HL-60 (cell line): Measurements from ENCODE around the gene TLR8.

Source experiments
- GABPA ChIP-seq: IDR thresholded peaks from 2 replicates; pipeline ENCODE4 v1.6.1; 2012; ENCODE audit warnings: low read depth
- POLR2AphosphoS5 ChIP-seq: IDR thresholded peaks from 2 replicates; pipeline ENCODE4 v1.6.1; 2012; ENCODE audit warnings: low read depth
- SPI1 ChIP-seq: IDR thresholded peaks from 2 replicates; pipeline ENCODE4 v1.6.1; 2012; ENCODE audit warnings: low read depth, mild to moderate bottlenecking, borderline replicate concordance
- TF ChIP-seq, protein P1 (sequence below): IDR thresholded peaks from one replicate; pipeline ENCODE4 v1.5.1; 2011; ENCODE audit warnings: low read length, control low read depth, inconsistent platforms; ENCODE audit not compliant: insufficient read depth
- TF ChIP-seq, protein P2 (sequence below): IDR thresholded peaks from 2 replicates; pipeline ENCODE4 v1.6.1; 2012; ENCODE audit warnings: low read depth; ENCODE audit not compliant: insufficient replicate concordance

DNA sequence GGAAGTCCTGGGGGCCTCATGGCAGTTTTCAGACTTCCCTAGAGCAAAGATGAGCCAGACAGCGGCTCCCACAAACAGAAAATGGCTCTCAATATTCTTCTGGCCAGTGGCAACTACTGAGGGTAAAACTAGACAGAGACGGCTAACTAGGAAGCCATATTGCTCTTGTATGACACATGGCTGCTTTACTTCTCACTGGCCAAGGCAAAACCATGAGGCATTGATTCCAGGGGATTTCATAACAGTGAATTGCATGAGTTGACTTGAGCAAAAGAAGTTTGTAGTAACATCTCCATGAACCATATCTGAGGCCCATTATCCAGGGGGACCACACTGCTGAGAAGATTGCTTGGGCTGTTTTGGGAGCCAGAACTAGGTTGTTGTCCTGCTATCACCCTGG is 13.7 kb upstream of the TLR8 start:
- TF ChIP-seq, protein P1, sequence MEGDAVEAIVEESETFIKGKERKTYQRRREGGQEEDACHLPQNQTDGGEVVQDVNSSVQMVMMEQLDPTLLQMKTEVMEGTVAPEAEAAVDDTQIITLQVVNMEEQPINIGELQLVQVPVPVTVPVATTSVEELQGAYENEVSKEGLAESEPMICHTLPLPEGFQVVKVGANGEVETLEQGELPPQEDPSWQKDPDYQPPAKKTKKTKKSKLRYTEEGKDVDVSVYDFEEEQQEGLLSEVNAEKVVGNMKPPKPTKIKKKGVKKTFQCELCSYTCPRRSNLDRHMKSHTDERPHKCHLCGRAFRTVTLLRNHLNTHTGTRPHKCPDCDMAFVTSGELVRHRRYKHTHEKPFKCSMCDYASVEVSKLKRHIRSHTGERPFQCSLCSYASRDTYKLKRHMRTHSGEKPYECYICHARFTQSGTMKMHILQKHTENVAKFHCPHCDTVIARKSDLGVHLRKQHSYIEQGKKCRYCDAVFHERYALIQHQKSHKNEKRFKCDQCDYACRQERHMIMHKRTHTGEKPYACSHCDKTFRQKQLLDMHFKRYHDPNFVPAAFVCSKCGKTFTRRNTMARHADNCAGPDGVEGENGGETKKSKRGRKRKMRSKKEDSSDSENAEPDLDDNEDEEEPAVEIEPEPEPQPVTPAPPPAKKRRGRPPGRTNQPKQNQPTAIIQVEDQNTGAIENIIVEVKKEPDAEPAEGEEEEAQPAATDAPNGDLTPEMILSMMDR: no peak
- TF ChIP-seq POLR2AphosphoS5 (no peak), GABPA (no peak), SPI1 (no peak)
- TF ChIP-seq, protein P2, sequence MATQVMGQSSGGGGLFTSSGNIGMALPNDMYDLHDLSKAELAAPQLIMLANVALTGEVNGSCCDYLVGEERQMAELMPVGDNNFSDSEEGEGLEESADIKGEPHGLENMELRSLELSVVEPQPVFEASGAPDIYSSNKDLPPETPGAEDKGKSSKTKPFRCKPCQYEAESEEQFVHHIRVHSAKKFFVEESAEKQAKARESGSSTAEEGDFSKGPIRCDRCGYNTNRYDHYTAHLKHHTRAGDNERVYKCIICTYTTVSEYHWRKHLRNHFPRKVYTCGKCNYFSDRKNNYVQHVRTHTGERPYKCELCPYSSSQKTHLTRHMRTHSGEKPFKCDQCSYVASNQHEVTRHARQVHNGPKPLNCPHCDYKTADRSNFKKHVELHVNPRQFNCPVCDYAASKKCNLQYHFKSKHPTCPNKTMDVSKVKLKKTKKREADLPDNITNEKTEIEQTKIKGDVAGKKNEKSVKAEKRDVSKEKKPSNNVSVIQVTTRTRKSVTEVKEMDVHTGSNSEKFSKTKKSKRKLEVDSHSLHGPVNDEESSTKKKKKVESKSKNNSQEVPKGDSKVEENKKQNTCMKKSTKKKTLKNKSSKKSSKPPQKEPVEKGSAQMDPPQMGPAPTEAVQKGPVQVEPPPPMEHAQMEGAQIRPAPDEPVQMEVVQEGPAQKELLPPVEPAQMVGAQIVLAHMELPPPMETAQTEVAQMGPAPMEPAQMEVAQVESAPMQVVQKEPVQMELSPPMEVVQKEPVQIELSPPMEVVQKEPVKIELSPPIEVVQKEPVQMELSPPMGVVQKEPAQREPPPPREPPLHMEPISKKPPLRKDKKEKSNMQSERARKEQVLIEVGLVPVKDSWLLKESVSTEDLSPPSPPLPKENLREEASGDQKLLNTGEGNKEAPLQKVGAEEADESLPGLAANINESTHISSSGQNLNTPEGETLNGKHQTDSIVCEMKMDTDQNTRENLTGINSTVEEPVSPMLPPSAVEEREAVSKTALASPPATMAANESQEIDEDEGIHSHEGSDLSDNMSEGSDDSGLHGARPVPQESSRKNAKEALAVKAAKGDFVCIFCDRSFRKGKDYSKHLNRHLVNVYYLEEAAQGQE: no peak
